HepG2 (cell line): ENCODE measurements around the gene HELB. TPM values are rescaled to one million over a fixed set of nuclear protein-coding genes. Genes with fewer than 3 reads are reported as not detected.

Experiments used
- ARNT ChIP-seq: fragments of 450-650 bp; IDR thresholded peaks from 2 replicates; pipeline ENCODE4 v1.6.1; 2017
- FOXA1 ChIP-seq, 2 experiments: fragments of 450-650 bp in 1 of 2; sonication (generic) in 1 of 2; formaldehyde crosslinking in 1 of 2; IDR thresholded peaks; 2 replicates each; pipeline versions ENCODE4 v1.4.0 to v1.6.1; 2016 to 2020; ENCODE audit warnings: missing genetic modification reagents in 1 of 2
- KDM5A ChIP-seq: fragments of 200-600 bp; sonication (generic); IDR thresholded peaks from 2 replicates; pipeline ENCODE4 v1.7.0; 2018; ENCODE audit warnings: antibody characterized with exemption, mild to moderate bottlenecking, low read length, borderline replicate concordance
- SCMH1 ChIP-seq: sonication (generic); formaldehyde crosslinking; IDR thresholded peaks from 2 replicates; pipeline ENCODE4 v1.9.0; 2021; ENCODE audit warnings: missing genetic modification reagents, mild to moderate bottlenecking, borderline replicate concordance
- THAP9 ChIP-seq: sonication (generic); formaldehyde crosslinking; IDR thresholded peaks from 2 replicates; pipeline ENCODE4; 2020; ENCODE audit warnings: missing genetic modification reagents, mild to moderate bottlenecking, borderline replicate concordance
- ZFY ChIP-seq: sonication (generic); formaldehyde crosslinking; IDR thresholded peaks from 2 replicates; pipeline ENCODE4 v1.4.0; 2020; ENCODE audit warnings: missing genetic modification reagents
- ZNF446 ChIP-seq: sonication (generic); formaldehyde crosslinking; IDR thresholded peaks from 2 replicates; pipeline ENCODE4 v1.5.0; 2020; ENCODE audit warnings: mild to moderate bottlenecking, missing genetic modification reagents
- ZNF589 ChIP-seq: sonication (generic); formaldehyde crosslinking; conservative IDR thresholded peaks from 2 replicates; pipeline ENCODE4 v1.8.0; 2022; ENCODE audit warnings: mild to moderate bottlenecking, moderate library complexity, missing genetic modification reagents
- polyA plus RNA-seq, 8 experiments: library from polyadenylated mRNA; depleted of rRNA in 3 of 8; stranded (reverse) in 7 of 8; unstranded in 1 of 8; fragments of >200 nt; fragmentation: Illumina TruSeq in 4 of 8; extraction: Trizol in 4 of 8; gene quantifications; 2 replicates each; pipeline versions ENCODE4 v1.2.1 to v1.2.3, GENCODE V29; 2011 to 2016; ENCODE audit warnings: low read depth in 4 of 8, missing spikeins in 1 of 8, mixed read lengths in 1 of 8; ENCODE audit not compliant: insufficient read depth in 1 of 8
- total RNA-seq, 5 experiments: library from RNA; depleted of rRNA; stranded (reverse); fragments of >200 nt; fragmentation: Illumina TruSeq; extraction: Trizol; gene quantifications; 2 replicates each; pipeline ENCODE4 v1.2.3, GENCODE V29; 2016; ENCODE audit warnings: low read depth in 1 of 5
- TF ChIP-seq, protein P1 (sequence below): sonication (generic); formaldehyde crosslinking; IDR thresholded peaks from 2 replicates; pipeline ENCODE4 v1.9.0; 2021; ENCODE audit warnings: missing genetic modification reagents, borderline replicate concordance
- TF ChIP-seq, protein P2 (sequence below): sonication (generic); formaldehyde crosslinking; IDR thresholded peaks from 2 replicates; pipeline ENCODE4 v1.9.0; 2021; ENCODE audit warnings: missing genetic modification reagents, borderline replicate concordance
- TF ChIP-seq, protein P3 (sequence below): sonication (generic); formaldehyde crosslinking; IDR thresholded peaks from 2 replicates; pipeline ENCODE4 v1.4.0; 2020; ENCODE audit warnings: missing genetic modification reagents

Gene HELB
- total and polyA plus RNA-seq, 2 of the 13 experiments (the other 11 are each of a cell fraction or from before 2014, with no cell fraction given), result 1.7 to 3.7 TPM

DNA sequence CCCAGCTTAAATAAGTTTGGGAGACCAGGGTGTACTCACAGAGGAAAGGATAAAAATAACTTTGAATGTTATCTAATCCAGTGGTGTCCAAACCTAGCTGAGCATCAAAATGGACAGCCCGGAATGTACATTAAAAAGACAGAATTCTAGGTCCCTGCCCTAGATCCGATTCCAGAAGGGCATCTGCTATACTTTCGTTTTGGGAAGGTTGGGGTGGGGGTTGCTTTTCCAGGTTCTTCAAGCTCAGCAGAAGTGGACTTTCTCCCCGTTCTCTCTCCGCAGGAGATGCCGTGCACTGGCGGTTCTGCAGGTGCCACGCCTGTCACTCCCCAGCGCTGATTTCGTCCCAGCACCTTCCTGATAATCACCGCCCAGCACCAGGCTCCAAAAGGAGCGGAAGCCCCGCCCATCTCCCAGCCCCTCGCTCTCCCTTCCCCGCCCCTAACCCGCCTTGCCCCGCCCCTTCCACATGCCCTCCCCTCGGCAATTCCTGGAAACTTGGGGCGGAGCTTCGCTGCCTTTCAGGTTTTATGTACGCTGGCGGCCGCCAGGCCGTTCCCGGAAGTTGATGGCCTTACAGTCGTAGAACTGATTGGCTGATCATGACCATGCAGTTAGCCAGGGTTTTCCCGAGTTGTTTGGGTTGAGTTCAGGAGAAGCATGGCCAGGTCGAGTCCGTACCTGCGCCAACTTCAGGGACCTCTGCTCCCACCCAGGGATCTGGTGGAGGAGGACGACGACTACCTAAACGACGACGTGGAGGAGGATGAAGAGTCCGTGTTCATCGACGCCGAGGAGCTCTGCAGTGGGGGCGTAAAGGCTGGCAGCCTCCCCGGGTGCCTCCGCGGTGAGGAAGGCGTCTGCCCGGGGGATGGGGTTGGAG, at the start of gene HELB (continued):
- TF ChIP-seq, protein P1, sequence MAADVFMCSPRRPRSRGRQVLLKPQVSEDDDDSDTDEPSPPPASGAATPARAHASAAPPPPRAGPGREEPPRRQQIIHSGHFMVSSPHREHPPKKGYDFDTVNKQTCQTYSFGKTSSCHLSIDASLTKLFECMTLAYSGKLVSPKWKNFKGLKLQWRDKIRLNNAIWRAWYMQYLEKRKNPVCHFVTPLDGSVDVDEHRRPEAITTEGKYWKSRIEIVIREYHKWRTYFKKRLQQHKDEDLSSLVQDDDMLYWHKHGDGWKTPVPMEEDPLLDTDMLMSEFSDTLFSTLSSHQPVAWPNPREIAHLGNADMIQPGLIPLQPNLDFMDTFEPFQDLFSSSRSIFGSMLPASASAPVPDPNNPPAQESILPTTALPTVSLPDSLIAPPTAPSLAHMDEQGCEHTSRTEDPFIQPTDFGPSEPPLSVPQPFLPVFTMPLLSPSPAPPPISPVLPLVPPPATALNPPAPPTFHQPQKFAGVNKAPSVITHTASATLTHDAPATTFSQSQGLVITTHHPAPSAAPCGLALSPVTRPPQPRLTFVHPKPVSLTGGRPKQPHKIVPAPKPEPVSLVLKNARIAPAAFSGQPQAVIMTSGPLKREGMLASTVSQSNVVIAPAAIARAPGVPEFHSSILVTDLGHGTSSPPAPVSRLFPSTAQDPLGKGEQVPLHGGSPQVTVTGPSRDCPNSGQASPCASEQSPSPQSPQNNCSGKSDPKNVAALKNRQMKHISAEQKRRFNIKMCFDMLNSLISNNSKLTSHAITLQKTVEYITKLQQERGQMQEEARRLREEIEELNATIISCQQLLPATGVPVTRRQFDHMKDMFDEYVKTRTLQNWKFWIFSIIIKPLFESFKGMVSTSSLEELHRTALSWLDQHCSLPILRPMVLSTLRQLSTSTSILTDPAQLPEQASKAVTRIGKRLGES (CRISPR knock-in tag), result no peak
- TF ChIP-seq ZFY (CRISPR knock-in tag), result peak; percentile 68
- TF ChIP-seq SCMH1 (CRISPR knock-in tag), result no peak
- TF ChIP-seq ARNT, result no peak
- no peak for TF ChIP-seq KDM5A
- peak; percentile 68; the same call in 1 of the 2 replicates for TF ChIP-seq THAP9
- no peak for TF ChIP-seq ZNF446 (CRISPR knock-in tag)
- no peak for TF ChIP-seq FOXA1 (IDR thresholded peaks at IDR 0.05)
- no peak for TF ChIP-seq FOXA1 (CRISPR knock-in tag; IDR thresholded peaks at IDR 0.05)
- TF ChIP-seq, protein P2, sequence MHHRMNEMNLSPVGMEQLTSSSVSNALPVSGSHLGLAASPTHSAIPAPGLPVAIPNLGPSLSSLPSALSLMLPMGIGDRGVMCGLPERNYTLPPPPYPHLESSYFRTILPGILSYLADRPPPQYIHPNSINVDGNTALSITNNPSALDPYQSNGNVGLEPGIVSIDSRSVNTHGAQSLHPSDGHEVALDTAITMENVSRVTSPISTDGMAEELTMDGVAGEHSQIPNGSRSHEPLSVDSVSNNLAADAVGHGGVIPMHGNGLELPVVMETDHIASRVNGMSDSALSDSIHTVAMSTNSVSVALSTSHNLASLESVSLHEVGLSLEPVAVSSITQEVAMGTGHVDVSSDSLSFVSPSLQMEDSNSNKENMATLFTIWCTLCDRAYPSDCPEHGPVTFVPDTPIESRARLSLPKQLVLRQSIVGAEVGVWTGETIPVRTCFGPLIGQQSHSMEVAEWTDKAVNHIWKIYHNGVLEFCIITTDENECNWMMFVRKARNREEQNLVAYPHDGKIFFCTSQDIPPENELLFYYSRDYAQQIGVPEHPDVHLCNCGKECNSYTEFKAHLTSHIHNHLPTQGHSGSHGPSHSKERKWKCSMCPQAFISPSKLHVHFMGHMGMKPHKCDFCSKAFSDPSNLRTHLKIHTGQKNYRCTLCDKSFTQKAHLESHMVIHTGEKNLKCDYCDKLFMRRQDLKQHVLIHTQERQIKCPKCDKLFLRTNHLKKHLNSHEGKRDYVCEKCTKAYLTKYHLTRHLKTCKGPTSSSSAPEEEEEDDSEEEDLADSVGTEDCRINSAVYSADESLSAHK, result no peak
- TF ChIP-seq, protein P3, sequence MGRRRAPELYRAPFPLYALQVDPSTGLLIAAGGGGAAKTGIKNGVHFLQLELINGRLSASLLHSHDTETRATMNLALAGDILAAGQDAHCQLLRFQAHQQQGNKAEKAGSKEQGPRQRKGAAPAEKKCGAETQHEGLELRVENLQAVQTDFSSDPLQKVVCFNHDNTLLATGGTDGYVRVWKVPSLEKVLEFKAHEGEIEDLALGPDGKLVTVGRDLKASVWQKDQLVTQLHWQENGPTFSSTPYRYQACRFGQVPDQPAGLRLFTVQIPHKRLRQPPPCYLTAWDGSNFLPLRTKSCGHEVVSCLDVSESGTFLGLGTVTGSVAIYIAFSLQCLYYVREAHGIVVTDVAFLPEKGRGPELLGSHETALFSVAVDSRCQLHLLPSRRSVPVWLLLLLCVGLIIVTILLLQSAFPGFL (CRISPR knock-in tag), result no peak
- no peak for TF ChIP-seq ZNF589 (CRISPR knock-in tag)
